SIG-M5 treated with dmso at 0.1 percent for 504 hours (cell line): Measurements from ENCODE around the gene MEMO1.
A peak's percentile ranks its signal among the peaks of the same experiment; 100 is the strongest.
"Not testable (repeated sequence)": the region's sequence is repeated elsewhere in the genome, so short reads cannot be mapped to it uniquely, and the experiment has no call there.

Source experiments
- DNase-seq: peaks from one replicate; lab custom pipeline; 2025; ENCODE audit not compliant: unreplicated experiment; lab: John Stamatoyannopoulos, UW

MEMO1 gene

DNA sequence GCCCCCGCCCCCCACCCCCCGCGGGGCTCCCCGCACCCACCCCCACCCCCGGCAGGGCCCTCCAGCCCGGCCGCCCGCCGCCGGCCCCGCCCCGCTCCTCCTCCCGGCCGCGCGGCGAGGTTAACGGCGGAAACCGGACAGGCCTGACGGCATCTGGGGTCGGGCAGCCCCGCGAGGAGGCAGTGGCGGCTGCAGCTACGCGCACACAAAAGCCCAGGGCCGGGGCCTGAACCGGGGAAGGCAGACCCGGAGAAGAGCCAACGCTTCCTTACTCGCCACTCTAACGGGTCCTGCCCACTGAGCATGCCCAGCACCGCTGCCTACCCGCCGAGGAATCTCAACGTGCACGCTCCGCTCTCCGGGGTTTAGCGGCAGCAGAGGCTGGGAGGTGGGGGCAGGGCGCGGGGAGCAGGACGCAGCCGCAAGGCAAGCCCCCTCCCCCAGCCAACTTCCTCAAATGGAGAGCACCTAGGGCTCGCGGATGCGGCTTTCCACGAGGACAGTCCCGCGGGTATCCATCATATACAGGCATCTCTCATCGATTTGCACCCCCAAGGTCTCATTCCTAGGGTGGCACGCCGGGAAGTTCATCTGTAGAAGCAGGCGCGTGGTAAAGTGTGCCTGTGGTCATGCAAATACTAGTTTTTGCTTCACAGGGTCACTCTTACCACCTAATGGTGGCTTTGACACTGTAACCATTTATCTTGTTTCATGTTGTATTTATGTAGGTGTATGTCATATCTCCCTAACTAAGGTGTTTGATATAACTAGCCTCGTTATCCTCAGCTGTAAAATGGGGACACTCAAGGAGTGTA, at the start of gene MEMO1:
Gene MEMO1 (minus strand): TSS at position 339 of the 815 bp plus-strand sequence. CDS start 761 bp downstream, outside the sequence.
- peak; percentile 96 for DNase-seq

DNA sequence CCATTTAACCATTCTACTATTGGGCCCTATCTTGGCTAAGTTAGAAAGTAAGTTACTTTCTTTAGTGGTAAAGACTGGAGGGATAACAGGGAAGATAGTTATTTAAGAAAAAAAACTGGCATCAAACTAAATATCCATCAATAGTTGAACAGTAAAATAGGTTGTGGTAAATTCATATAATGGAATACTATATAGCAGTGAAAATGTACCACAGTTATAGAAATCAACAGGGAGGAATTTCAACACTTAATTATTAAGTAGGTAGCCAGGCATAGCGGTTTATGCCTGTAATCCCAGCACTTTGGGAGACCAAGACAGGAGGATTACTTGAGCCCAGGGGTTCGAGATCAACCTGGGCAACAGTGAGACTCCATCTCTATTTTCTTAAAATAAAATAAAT, 49.5 kb upstream of the MEMO1 start:
- DNase-seq, result no peak

DNA sequence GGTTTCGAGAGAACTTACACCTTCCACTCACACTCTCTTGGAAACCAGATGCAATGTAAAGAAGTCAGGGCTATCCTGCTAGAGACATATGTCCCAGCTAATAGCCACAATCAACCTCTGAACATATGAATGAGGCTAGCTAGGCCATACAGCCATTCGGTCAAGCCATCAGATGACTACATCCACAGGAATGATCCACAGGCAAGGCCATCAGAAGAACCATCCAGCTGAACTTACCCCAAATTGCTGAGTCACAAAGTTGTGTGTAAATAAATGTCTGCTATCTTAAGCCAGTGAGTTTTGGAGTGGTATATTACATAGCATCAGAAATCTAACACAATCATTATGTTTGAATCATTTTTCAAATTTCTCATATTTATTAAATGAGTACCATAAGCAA, 47.3 kb upstream of the MEMO1 start:
- DNase-seq, result no peak

DNA sequence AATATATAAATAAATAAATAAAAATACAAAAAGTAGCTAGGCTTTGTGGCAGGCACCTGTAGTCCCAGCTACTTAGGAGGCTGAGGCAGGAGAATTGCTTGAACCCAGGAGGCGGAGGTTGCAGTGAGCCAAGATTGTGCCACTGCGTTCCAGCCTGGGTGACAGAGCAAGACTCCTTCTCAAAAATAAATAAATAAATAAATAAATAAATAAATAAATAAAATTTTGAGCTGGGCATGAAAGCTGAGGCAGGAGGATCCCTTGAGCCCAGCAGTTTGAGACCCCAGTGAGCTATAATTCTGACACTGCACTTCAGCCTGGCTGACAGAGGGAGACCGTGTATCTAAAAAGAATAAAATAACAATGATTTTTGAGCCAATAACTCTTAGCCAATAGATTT, 43.8 kb upstream of the MEMO1 start:
- not testable (repeated sequence) for DNase-seq

DNA sequence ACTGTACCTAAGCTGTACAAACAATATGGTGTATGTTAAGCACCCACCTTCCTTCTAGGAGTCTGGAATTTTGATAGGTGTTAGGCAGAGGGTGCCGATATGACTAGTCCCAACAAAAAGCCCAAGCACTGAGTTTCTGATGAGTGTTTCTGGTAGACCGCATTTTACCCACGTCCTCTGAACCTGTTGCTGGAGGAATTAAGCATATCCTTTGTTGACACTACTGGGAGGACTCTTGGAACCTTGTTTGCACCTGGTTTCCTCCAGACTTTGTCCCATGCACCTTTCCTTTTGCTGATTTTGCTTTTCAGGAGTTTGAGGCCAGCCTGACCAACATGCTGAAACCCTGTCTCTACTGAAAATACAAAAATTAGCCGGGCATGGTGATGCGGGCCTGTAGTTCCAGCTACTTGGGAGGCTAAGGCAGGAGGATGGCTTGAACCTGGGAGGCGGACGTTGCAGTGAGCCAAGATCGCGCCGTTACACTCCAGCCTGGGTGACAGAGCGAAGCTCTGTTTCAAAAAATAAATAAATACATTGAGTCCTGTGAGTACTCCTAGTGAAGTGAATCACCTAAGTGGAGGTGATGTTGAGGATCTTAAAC, 41.1 kb upstream of the MEMO1 start:
- DNase-seq, result no peak

DNA sequence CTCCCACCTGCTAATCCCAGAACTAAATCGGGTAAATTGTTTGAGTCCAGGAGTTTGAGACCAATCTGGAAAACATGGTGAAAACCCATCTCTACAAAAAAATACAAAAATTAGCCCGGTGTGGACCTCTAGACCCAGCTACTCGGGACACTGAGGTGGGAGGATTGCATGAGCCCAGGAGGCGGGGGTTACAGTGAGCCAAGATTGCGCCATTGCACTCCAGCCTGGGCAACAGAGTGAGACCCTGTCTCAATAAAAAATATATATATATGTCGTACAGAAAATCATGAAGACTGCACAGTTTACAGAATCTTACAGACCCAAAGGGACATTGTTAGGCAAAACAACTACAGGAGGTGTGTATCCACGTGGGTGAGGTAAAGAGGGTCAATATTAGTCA, 32.8 kb upstream of the MEMO1 start:
- no peak for DNase-seq

DNA sequence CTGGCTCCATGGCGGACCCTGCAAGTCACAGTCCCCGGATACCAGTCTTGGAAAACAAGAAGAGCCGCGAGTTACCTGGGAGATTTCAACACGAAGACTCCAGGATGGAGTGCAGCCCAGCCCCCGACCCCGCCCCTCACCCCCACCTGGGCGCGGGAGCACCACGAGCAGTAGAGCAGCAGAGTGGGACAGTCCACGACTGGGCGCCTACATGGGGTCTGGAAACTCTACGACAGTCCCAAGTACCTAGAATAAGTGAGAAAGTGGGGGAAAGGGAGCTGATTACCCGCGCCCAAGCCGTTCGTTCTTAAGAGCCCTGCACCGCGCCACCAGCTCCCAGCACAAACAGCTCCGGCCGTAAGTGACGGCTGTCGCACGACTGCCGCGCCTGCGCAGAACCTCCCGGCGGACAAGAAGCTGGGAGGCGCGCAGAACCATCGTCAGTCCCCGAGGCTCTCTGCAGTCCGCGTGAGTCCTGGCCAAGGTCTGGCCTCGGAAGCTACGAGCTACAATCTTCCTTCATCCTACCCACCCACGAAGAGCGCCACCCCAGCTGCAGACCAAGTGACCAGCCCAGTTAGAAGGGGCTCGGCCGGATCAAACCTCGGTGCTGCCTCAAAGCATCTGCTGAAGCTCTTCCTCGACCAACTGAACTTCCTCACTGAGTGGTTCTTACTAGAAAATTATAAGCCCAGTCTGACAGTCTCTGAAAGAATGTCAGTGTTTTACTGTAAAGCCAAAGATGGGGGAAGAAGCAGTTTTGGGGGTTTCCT, 28.8 kb upstream of the MEMO1 start, which contains the start of gene DPY30:
Gene DPY30 (minus strand): TSS at position 359 of the 773 bp plus-strand sequence. CDS start 349 bp downstream, at position 10.
- DNase-seq, result peak; percentile 95

DNA sequence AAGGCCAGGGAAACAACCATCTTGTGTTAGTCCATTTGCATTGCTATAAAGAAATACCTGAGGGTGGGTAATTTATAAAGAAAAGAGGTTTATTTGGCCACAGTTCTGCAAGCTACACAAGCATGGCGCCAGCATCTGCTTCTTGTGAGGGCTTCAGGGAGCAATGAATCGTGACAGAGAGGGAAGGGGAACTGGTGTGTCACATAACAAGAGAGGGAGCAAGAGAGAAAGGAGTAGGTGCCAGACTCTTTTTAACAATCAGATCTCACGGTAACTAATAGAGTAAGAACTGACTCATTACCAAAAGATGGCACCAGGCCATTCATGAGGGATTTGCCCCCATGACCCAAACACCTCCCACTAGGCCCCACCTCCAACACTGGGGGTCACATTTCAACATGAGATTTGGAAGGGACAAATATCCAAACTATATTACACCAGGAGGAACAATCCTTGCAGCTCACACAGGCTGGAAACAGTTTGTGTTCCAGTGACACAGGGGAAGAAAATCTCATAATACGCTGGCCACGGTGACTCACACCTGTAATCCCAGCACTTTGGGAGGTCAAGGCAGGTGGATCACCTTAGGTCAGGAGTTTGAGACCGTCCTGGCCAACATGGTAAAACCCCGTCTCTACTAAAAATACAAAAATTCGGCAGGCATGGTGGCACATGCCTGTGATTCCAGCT, 23.5 kb upstream of the MEMO1 start:
- DNase-seq, result not testable (repeated sequence)

DNA sequence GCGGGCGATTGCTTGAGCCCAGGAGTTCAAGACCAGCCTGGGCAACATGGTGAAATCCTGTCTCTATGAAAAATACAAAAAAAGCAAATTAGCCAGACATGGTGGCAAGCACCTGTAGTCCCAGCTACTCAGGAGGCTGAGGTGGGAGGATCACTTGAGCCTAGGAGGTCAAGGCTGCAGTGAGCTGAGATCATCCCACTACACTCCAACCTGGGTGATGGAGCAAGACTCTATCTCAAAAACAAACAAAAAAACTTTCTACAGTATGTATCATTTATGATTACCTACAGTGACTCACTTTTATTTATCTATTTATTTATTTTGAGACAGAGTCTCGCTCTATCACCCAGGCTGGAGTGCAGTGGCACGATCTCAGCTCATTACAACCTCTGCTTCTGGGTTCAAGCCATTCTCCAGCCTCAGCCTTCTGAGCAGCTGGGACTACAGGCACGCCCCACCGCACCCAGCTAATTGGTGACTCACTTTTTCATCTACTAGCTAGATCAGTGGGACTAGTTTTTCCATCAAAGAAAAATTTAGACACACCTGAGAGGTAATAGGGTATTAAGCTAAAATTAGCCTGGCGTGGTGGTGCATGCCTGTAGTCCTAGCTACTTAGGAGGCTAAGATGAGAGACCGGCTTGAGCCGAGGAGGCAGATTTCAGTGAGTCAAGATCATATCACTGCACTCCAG, 8.1 kb upstream of the MEMO1 start:
- not testable (repeated sequence) for DNase-seq

DNA sequence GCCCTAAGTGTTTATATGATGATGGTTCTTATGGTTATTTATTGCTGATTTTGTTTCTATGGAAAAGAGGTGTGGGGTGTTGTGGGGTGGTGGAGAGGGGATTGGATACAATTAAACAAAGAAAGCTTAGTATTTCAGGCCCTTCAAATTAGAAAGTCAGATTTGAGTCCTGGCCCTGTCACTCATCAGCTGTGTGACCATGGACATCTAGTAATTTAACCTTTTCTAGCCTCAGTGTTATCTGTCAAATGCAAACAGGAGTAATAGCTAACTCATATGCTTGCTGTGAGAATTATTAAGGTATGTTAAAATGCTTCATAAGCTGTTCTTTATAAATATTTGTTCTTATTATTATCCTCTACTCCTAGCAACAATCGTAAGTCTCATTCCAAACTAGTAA, 2.1 kb upstream of the MEMO1 start:
- DNase-seq, result no peak

DNA sequence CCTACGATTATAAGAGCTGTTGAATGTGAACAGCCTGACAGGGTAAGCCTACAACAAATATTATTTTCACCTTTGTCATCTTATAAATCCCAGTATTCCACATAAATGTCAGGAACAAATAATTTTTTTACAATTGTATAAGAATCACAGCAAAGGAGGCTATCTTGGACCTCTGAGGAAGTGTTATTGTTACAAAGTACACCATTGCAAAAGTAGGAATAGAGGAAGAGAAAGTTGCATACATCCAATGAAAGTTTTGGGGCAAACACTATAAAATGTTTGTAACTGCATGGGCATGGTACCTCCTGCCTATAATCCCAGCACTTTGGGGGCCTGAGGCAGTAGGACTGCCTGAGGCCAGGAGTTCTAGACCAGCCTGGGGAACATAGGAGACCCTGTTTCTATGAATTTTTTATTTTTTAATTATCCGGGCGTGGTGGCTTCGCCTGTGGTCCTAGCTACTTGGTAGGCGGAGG, 715 bp upstream of the MEMO1 start:
- DNase-seq, result peak; percentile 82

DNA sequence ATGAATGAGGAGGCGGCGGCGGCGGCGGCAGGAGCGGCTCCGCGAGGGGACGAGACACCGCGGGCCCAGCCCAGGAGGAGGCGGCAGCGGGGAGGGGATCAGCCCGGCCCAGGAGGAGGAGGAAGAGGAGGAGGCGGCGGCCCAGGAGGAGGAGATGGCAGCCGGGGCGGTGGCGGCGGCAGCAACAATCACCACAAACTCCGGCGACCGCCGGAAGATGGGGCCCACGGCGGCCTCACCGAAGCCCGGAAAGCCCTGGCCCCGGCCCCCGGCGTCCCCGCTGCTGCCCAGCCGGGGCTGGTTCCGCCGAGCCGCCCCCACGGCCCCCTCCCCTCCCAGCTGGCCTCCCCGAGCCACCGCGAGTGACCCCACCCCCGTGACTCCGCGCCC, 533 bp downstream of the MEMO1 start:
- peak; percentile 39 for DNase-seq

DNA sequence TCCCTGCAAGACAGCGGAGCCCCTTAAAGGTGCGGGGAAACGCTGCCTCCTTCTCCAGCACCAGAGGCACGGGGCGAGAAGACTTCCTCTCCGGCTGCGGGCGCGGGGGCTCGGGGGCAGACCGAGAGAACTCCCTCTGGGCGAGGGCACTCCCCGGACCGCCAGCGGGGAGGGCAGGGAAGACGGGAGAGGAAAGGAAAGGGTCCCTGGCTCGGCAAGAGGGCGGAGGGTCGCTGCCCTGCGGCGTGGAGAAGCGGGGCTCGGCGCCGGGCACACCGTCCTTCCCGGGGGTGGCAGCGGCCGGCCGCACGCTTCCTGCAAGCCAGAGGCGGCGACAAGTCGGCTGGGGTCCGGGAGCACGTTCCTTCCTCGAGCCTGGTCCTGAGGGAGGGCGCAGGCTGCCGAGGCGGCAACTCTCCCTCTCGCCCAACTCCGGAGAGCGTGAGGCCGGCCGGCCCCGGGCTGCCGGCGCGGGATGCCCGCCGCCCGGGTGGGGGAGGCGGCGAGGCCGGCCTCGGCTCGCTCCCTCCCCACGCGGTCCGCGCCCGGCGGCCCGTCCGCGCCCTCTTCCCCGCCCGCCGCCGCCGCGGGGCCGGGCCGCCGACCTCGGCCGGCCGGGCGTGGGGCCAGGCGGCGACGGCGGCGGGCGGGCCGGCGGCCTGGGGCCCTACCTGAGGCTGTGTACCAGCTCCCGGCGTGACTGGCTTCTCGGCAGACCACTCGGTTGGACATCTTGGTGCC, 1.1 kb downstream of the MEMO1 start:
- no peak for DNase-seq

DNA sequence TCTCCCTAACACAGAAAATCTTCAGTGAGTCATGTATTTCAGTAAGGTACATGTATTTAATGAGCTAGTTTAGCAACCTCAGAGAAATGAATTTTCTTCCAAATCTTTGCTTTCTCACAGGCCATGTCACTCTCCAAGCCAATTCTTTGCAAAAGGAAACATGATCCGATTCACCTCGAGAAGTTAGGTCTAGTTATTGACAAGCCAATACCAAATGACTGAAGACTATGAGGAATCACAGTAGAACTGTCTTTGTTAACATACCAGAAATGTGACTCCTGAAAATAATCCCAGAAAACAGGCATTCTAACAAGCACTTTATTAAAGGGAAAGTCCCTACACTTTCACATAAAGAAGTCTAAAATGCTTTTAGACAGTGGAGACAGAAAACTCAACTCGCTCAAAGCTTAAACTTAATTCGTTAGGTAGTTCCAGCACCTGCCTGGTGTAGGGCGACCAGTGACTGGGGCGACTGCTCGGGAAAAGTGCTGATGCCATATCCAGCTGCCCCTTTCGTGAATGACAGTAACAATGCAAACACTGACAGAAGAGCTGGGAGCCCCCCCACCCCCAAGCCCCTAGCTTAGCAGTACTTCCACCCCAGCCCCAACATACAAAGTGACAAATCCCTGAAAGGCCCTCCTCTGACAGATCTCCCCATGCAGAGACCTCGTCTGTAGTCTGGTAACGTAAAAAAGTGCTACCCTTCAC, 1.8 kb downstream of the MEMO1 start:
- peak; percentile 44 for DNase-seq

DNA sequence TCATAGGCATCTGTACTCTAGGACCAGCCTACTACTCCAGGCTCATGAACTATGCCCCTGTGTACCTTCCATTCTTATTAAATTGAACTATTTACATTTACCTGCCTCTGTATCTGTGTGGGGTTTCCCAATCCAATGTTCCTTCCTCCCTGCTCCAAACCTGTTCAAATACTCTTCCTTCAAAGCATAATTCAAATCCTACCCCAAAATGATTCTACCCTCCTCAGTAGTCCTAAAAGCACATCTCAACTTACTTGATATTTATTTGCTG, 3.8 kb downstream of the MEMO1 start:
- no peak for DNase-seq

DNA sequence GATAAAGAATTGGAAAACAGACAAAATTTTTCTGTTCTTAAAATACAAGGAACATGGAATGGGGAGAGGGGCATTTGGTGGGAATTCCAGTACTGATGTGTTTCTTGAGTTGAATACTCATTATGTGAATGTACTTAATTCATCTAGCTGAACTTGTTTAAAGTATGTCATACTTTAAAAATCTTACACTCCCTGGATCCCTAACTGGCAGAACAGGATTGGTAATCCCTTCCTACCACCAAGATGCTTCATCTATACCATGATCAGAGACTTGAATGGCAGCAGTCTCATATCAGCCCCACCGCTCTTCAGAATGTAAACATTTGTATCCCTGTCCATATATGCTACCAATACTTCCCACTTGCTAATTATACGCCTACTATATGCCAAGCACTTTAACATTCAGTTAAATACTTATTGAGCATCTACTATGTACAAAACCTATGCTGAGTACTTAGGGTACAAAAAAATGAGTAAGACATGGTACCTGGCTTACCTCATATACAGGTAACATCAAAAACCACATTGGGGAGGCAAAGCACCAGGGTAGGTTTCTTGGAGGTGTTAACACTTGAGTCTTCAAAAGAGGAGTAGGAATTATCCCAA, 5.3 kb downstream of the MEMO1 start:
- DNase-seq, result no peak

DNA sequence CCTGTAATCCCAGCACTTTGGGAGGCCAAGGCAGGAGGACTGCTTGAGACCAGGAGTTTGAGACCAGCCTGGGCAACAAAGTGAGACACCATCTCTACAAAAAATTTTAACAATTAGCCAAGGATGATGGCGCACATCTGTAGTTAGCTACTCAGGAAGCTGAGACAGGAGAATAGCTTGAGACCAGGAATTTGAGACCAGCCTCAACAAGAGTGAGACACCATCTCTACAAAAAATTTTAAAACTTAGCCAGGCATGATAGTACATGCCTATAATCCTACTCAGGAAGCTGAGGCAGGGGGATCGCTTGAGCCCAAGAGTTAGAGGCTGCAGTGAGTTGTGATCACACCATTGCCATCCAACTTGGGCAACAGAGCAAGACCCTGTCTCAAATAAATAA, 7.0 kb downstream of the MEMO1 start:
- DNase-seq, result no peak

DNA sequence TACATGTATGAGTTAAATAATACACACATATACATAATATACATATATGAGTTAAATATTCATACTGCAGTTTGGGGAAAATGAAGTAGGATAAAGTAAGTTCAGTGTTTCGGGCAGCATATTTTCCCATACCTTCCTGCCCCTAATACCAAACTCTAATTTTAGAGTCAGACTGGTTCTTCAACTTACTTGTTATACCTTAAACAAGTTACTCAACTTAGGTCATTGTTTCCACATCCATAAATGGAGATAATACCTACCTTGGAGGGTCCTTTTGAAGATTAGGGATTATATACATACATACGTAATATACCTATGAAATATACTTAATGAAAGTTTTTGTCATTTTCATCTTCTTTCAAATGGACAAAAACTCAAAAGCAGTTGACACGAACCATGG, 8.4 kb downstream of the MEMO1 start:
- no peak for DNase-seq

DNA sequence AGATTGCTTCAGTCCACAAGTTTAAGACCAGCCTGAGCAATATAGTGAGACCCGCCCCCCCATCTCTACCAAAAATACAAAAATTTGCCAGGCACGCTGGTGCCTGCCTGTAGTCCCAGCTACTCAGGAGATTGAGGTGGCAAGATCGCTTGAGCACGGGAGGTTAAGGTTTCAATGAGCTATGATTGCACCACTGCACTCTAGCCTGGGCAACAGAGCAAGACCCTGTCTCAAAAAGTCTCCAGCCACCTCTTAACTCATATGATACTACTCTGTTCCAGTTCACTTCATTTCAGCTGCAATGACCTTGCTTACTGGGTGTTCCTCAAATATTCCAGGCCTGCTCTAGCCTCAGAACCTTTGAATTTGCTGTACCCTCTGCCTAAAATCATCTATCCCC, 11.4 kb downstream of the MEMO1 start:
- DNase-seq, result no peak
